ENCODE results near the gene FRRS1L.

- TF ChIP-seq, protein P1, sequence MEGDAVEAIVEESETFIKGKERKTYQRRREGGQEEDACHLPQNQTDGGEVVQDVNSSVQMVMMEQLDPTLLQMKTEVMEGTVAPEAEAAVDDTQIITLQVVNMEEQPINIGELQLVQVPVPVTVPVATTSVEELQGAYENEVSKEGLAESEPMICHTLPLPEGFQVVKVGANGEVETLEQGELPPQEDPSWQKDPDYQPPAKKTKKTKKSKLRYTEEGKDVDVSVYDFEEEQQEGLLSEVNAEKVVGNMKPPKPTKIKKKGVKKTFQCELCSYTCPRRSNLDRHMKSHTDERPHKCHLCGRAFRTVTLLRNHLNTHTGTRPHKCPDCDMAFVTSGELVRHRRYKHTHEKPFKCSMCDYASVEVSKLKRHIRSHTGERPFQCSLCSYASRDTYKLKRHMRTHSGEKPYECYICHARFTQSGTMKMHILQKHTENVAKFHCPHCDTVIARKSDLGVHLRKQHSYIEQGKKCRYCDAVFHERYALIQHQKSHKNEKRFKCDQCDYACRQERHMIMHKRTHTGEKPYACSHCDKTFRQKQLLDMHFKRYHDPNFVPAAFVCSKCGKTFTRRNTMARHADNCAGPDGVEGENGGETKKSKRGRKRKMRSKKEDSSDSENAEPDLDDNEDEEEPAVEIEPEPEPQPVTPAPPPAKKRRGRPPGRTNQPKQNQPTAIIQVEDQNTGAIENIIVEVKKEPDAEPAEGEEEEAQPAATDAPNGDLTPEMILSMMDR (conservative IDR thresholded peaks at IDR 0.05), result no peak
- no peak for TF ChIP-seq ZFX (IDR thresholded peaks at IDR 0.05)
These were observed 48.9 kb downstream of the FRRS1L start for GRCh38 chr9:109117856-109118807.

Measured in C4-2B (cell line).